HFFc6 (cell line): ENCODE data around the gene ATAD3A. TPM values are rescaled to one million over a fixed set of nuclear protein-coding genes. Genes with fewer than 3 reads are reported as not detected.

Experiments
- DNase-seq: peaks from one replicate; pipeline ENCODE4 v3.0.0-alpha.2; 2018
- H3K27ac Mint-ChIP-seq: 2 replicates; pipeline ENCODE4 v1.8.0; 2020; ENCODE audit warnings: mild to moderate bottlenecking, mixed read lengths
- H3K27me3 Mint-ChIP-seq: 2 replicates; pipeline ENCODE4 v1.8.0; 2021; ENCODE audit warnings: mild to moderate bottlenecking, moderate library complexity, mixed read lengths; ENCODE audit not compliant: insufficient read depth
- H3K36me3 Mint-ChIP-seq: 2 replicates; pipeline ENCODE4 v1.8.0; 2021; ENCODE audit warnings: low read depth, mixed read lengths
- H3K4me1 Mint-ChIP-seq: 2 replicates; pipeline ENCODE4 v1.8.0; 2020; ENCODE audit warnings: low read depth, mixed read lengths
- H3K4me3 Mint-ChIP-seq: 2 replicates; pipeline ENCODE4 v1.8.0; 2020; ENCODE audit warnings: mild to moderate bottlenecking, moderate library complexity, mixed read lengths
- H3K9me3 Mint-ChIP-seq: 2 replicates; pipeline ENCODE4 v1.8.0; 2020; ENCODE audit warnings: mild to moderate bottlenecking, mixed read lengths
- total RNA-seq, 6 experiments: library from RNA; stranded (reverse); fragmentation: NEBNext Ultra II Directional; extraction: Animal tissue kit (Norgen Biotek cat#: 25700); gene quantifications; 2 replicates in 1 of 6; 3 replicates in 5 of 6; pipeline ENCODE4 v1.2.3, GENCODE V29; 2021
- TF ChIP-seq, protein P1 (sequence below): fragments of 200-600 bp; sonication (generic); IDR thresholded peaks from 2 replicates; pipeline ENCODE4 v1.5.0; 2021; ENCODE audit warnings: antibody characterized with exemption, mild to moderate bottlenecking

Gene ATAD3A
- total RNA-seq, 6 experiments from 2014 or later, result 48.7 to 61.5 (median 54.0) TPM

DNA sequence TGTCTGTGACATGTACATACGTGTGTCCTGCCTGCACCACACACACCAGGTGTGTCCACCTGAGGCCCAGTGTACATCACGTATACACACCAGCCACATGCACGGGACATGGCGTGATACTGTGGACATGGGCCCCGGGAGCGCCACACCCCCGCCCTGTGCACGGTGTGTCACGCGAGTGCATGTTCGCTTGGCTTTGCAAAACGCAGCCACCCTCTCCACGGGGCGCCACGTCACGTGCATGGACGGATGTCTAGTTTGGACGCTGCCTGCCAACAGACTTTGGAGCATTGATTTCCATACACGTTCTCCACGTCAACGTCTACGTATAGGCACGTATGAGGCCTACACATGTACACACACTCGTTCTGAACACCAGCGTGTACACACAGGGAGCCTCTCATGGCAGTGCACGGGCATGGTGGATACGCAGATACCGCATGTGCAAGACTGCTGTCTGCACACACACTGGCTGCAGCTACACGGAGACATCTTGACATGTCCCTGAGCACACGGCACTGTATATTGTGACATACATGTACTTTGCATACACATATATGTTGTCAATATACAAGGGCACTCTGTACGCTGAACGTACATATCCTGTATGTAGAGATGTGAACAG is 25.8 kb downstream of the ATAD3A start:
- no peak overlapping the region for H3K27ac Mint-ChIP-seq
- no peak overlapping the region for H3K4me3 Mint-ChIP-seq

DNA sequence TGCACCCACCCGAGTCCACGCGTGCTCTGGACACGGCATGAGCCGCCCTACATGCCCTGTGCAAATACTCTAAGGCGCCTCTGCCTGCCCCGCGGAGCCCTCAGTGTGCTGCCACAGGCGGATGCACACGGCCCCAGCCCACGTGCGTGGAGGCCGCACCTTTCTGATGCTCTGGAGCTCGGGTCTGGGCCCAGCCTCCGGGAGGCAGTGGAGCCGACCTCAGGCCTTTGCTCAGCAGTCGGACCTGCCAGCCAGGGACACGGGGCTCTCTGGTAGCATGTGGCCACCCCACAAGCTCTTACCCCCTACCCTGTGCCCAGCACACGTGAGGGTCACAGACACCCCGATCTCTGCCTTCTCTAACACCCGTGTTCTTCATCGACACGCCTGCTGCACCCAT is 26.4 kb downstream of the ATAD3A start:
- no peaks in the 10 kb centered on the region for H3K4me1 Mint-ChIP-seq
- peaks cover 13% of the 10 kb centered on the region; the same call in 1 of the 2 replicates for H3K27me3 Mint-ChIP-seq
- no peak for DNase-seq

More for the DNA sequence above, 25.8 kb downstream of the ATAD3A start:
- Mint-ChIP-seq H3K36me3 (peaks cover 11% of the 10 kb centered on the region; the same call in 1 of the 2 replicates), H3K9me3 (no peaks in the 10 kb centered on the region), H3K4me1 (no peaks in the 10 kb centered on the region), H3K27me3 (peaks cover 10% of the 10 kb centered on the region; the same call in 1 of the 2 replicates)
- DNase-seq, result no peak
- TF ChIP-seq, protein P1, sequence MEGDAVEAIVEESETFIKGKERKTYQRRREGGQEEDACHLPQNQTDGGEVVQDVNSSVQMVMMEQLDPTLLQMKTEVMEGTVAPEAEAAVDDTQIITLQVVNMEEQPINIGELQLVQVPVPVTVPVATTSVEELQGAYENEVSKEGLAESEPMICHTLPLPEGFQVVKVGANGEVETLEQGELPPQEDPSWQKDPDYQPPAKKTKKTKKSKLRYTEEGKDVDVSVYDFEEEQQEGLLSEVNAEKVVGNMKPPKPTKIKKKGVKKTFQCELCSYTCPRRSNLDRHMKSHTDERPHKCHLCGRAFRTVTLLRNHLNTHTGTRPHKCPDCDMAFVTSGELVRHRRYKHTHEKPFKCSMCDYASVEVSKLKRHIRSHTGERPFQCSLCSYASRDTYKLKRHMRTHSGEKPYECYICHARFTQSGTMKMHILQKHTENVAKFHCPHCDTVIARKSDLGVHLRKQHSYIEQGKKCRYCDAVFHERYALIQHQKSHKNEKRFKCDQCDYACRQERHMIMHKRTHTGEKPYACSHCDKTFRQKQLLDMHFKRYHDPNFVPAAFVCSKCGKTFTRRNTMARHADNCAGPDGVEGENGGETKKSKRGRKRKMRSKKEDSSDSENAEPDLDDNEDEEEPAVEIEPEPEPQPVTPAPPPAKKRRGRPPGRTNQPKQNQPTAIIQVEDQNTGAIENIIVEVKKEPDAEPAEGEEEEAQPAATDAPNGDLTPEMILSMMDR, result no peak

DNA sequence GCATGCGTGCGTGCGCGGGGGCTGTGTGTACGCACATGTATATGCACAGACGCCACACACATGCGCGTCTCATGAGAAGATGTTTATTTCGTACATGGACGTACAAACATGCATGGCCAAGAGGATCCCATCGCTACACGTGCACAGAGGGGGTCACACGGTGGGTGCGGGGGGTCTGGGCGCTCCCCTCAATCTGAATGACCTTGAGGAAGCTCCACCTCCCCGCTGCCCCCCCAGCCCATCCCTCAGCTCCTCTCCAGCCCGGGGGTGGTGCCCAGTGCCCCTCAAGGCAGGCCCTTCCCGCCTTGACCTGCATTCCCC is 27.0 kb downstream of the ATAD3A start:
- peaks cover 13% of the 10 kb centered on the region; the same call in 1 of the 2 replicates for H3K27me3 Mint-ChIP-seq
- no peak overlapping the region for H3K27ac Mint-ChIP-seq
- H3K9me3 Mint-ChIP-seq, result no peaks in the 10 kb centered on the region
- no peak for DNase-seq
- H3K4me1 Mint-ChIP-seq, result no peaks in the 10 kb centered on the region
- H3K4me3 Mint-ChIP-seq, result peak overlapping the region; percentile 73
- H3K36me3 Mint-ChIP-seq, result peaks cover 11% of the 10 kb centered on the region; the same call in 1 of the 2 replicates
- TF ChIP-seq, protein P1, result no peak

More for the DNA sequence above, 26.4 kb downstream of the ATAD3A start:
- H3K9me3 Mint-ChIP-seq, result no peaks in the 10 kb centered on the region
- peaks cover 11% of the 10 kb centered on the region; the same call in 1 of the 2 replicates for H3K36me3 Mint-ChIP-seq
- TF ChIP-seq, protein P1, result no peak
- peak overlapping the region; percentile 39 for H3K4me3 Mint-ChIP-seq
- no peak overlapping the region for H3K27ac Mint-ChIP-seq

DNA sequence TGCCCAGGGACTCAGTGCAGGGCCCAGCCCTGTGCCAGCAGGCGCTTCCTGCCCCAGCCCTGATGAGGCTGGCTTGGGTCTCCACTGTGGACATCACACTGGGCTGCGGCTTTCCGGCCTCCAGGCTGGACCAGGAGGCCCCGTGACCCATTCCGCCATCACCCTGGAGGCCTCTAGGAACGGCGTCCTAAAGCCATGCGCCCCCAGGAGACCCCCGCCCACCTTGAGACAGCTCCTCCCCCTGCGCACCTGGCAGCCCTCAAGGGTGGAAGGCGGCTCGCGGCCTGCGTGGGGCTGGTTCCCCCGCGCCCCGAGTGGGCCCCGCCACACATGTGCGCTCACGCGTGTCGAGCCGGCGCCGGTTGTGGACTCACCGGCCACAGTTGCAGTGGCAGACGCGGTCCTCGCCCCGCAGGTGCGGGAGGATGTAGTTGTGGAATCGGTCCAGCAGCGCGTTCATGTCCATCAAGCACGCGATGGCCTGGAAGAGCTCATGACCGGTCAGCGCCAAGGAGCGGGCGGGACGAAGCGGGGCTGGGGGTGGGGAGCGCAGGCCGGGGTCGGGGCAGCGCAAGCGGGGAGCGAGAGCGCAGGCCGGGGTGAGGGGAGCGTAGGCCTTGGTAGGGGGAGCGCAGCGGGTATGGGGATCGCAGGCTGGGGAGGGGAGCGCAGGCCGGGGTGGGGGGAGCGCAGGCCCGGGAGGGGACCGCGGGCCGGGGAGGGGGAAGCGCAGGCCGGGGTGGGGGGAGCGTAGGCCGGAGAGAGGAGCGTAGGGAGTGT is 27.5 kb downstream of the ATAD3A start:
- H3K27me3 Mint-ChIP-seq, result peaks cover 13% of the 10 kb centered on the region; the same call in 1 of the 2 replicates

DNA sequence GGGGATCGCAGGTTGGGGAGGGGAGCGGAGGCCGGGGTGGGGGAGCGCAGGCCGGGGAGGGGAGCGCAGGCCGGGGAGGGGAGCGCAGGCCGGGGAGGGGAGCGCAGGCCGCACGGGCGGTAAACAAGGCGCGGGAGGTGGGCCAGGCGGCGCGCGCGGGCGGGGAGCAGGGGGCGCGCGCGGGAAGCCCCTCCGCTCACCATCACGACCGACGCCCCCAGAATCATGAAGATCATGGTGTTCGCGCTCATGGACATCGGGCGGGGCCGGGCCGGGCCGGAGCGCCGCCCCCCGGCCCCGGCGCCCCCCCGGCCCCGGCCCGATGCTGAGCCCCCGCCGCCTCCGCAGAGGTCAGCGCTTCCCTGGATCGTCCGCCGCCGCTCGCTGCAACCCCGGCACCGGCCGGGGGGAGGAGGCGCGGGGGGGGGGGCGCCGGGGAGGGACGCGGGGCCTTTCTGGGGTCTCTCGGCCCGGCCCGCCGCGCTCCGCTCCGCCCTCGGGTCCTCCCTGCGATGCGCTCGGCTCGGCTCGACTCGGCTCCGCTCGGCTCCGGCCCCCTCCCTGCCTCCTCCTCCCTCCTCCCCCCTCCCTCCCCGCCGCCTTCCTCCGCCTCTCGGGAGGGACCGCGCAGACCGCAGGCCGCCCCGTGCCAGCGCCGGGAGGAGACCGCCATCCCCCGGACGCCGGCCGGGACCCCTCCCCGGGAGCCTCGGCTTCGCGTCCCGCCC is 28.3 kb downstream of the ATAD3A start, which contains the start of gene TMEM240:
TSS of gene TMEM240 (minus strand) at position 535 of the 728 bp plus-strand sequence. CDS start at position 257, 278 bp downstream.
- H3K4me3 Mint-ChIP-seq, result peak within 1 kb of the TSS; percentile 73
- H3K27me3 Mint-ChIP-seq, result peaks cover 13% of the 10 kb centered on the region; the same call in 1 of the 2 replicates
- peaks cover under 1% of the 10 kb centered on the region; the same call in 1 of the 2 replicates for H3K4me1 Mint-ChIP-seq
- peaks cover 11% of the 10 kb centered on the region; the same call in 1 of the 2 replicates for H3K36me3 Mint-ChIP-seq
- TF ChIP-seq, protein P1, result no peak
- DNase-seq, result peak; percentile 56
- H3K9me3 Mint-ChIP-seq, result no peaks in the 10 kb centered on the region
- H3K27ac Mint-ChIP-seq, result no peak within 1 kb of the TSS; the same call in 1 of the 2 replicates

More for the DNA sequence above, 27.5 kb downstream of the ATAD3A start:
- H3K4me3 Mint-ChIP-seq, result peak overlapping the region; percentile 73
- H3K4me1 Mint-ChIP-seq, result no peaks in the 10 kb centered on the region
- no peak for DNase-seq
- H3K36me3 Mint-ChIP-seq, result peaks cover 11% of the 10 kb centered on the region; the same call in 1 of the 2 replicates
- no peak overlapping the region for H3K27ac Mint-ChIP-seq
- TF ChIP-seq, protein P1, result no peak
- H3K9me3 Mint-ChIP-seq, result no peaks in the 10 kb centered on the region
